Mucosa of gallbladder (tissue), 1 donor: ENCODE data around the gene KCNN1. TPM values are rescaled to one million over a fixed set of nuclear protein-coding genes. Genes with fewer than 3 reads are reported as not detected.
A peak's percentile ranks its signal among the peaks of the same experiment; 100 is the strongest.
"Not testable (repeated sequence)": the region's sequence is repeated elsewhere in the genome, so short reads cannot be mapped to it uniquely, and the experiment has no call there.

ENCODE experiments used
- DNase-seq: peaks from one replicate; pipeline ENCODE4 v3.0.0-alpha.2; 2020; ENCODE audit warnings: low spot score
- total RNA-seq: library from RNA; stranded (reverse); gene quantifications from one replicate; pipeline ENCODE4 v1.2.1, GENCODE V29; 2021
- donor health status: DM: no; HTN: no; CAD: no.

KCNN1 gene
- total RNA-seq, 1 donor from 2014 or later, result 1.6 TPM

- peak; percentile 93 for DNase-seq
Measured at GRCh38 chr19:18000915-18001776, 34.2 kb downstream of the KCNN1 start.

GRCh38 chr19:18001777-18002345 is 35.0 kb downstream of the KCNN1 start:
- DNase-seq, result no peak

- no peak for DNase-seq
Measured at GRCh38 chr19:18002347-18002850, 35.5 kb downstream of the KCNN1 start.

GRCh38 chr19:18005750-18006149 is 38.8 kb downstream of the KCNN1 start:
- not testable (repeated sequence) for DNase-seq

GRCh38 chr19:18007044-18007916 is 40.4 kb downstream of the KCNN1 start:
- peak; percentile 88 for DNase-seq

- peak; percentile 93 for DNase-seq
Measured at GRCh38 chr19:18007917-18008673, 41.2 kb downstream of the KCNN1 start, which contains the start of gene ARRDC2. Gene ARRDC2 (plus strand): TSS chr19:18008170. CDS start chr19:18008311, 141 bp downstream.

- no peak for DNase-seq
Measured at GRCh38 chr19:18008814-18009213, 41.9 kb downstream of the KCNN1 start.

- peak; percentile 77 for DNase-seq
Measured at GRCh38 chr19:18009412-18010066, 42.6 kb downstream of the KCNN1 start.

- DNase-seq, result no peak
Measured at GRCh38 chr19:18010149-18010548, 43.2 kb downstream of the KCNN1 start.

- no peak for DNase-seq
Measured at GRCh38 chr19:18013210-18014111, 46.6 kb downstream of the KCNN1 start.

GRCh38 chr19:18014197-18014596 is 47.3 kb downstream of the KCNN1 start:
- DNase-seq, result no peak

GRCh38 chr19:18016209-18016910 is 49.5 kb downstream of the KCNN1 start:
- no peak for DNase-seq

- DNase-seq, result no peak
Measured at GRCh38 chr19:18017275-18018083, 50.6 kb downstream of the KCNN1 start.

- peak; percentile 86 for DNase-seq
Measured at GRCh38 chr19:18020212-18021085, 53.5 kb downstream of the KCNN1 start.

GRCh38 chr19:18021121-18021755 is 54.3 kb downstream of the KCNN1 start:
- DNase-seq, result peak; percentile 91

- peak; percentile 87 for DNase-seq
Measured at GRCh38 chr19:18023622-18024251, 56.8 kb downstream of the KCNN1 start.
